Activated CD4-positive, CD25-positive, alpha-beta regulatory T cell treated with anti-CD3 and anti-CD28 coated beads, Interleukin-2, amount 50 U/mL, for 16 hours (primary cell): ENCODE results near the gene SGPP2.
"Not testable (repeated sequence)": the region's sequence is repeated elsewhere in the genome, so short reads cannot be mapped to it uniquely, and the experiment has no call there.

Source experiments
- DNase-seq: peaks from one replicate; pipeline ENCODE4 v3.0.0-alpha.2; 2020; ENCODE audit warnings: low read depth, low spot score

The SGPP2 gene

GRCh38 chr2:222427646-222428301 is 3.4 kb downstream of the SGPP2 start:
- no peak for DNase-seq

- DNase-seq, result no peak
Measured at GRCh38 chr2:222430071-222430470, 5.7 kb downstream of the SGPP2 start.

GRCh38 chr2:222430681-222431080 is 6.3 kb downstream of the SGPP2 start:
- no peak for DNase-seq

GRCh38 chr2:222431869-222432268 is 7.5 kb downstream of the SGPP2 start:
- no peak for DNase-seq

- no peak for DNase-seq
Measured at GRCh38 chr2:222433332-222434173, 9.2 kb downstream of the SGPP2 start.

GRCh38 chr2:222434204-222434603 is 9.9 kb downstream of the SGPP2 start:
- DNase-seq, result no peak

GRCh38 chr2:222435400-222436039 is 11.2 kb downstream of the SGPP2 start:
- not testable (repeated sequence) for DNase-seq

GRCh38 chr2:222436040-222436413 is 11.7 kb downstream of the SGPP2 start:
- DNase-seq, result no peak

GRCh38 chr2:222439692-222440091 is 15.3 kb downstream of the SGPP2 start:
- DNase-seq, result no peak

- no peak for DNase-seq
Measured at GRCh38 chr2:222440673-222441422, 16.5 kb downstream of the SGPP2 start.

- no peak for DNase-seq
Measured at GRCh38 chr2:222442665-222443064, 18.3 kb downstream of the SGPP2 start.

- DNase-seq, result no peak
Measured at GRCh38 chr2:222445227-222445626, 20.9 kb downstream of the SGPP2 start.

GRCh38 chr2:222447131-222447530 is 22.8 kb downstream of the SGPP2 start:
- DNase-seq, result no peak

- no peak for DNase-seq
Measured at GRCh38 chr2:222448748-222449181, 24.4 kb downstream of the SGPP2 start.

GRCh38 chr2:222450021-222450420 is 25.7 kb downstream of the SGPP2 start:
- no peak for DNase-seq

GRCh38 chr2:222451224-222451674 is 26.9 kb downstream of the SGPP2 start:
- no peak for DNase-seq

- no peak for DNase-seq
Measured at GRCh38 chr2:222452422-222452950, 28.1 kb downstream of the SGPP2 start.

GRCh38 chr2:222456479-222457077 is 32.2 kb downstream of the SGPP2 start:
- DNase-seq, result no peak

GRCh38 chr2:222459983-222460382 is 35.6 kb downstream of the SGPP2 start:
- DNase-seq, result no peak

GRCh38 chr2:222465746-222466145 is 41.4 kb downstream of the SGPP2 start:
- DNase-seq, result no peak

- no peak for DNase-seq
Measured at GRCh38 chr2:222468346-222468745, 44.0 kb downstream of the SGPP2 start.
